Upper lobe of right lung (tissue), 1 donor: ENCODE measurements around the gene DHRS2. TPM values are rescaled to one million over a fixed set of nuclear protein-coding genes. Genes with fewer than 3 reads are reported as not detected.

Experiments used
- ATAC-seq: fragments of 200-7000 bp; cut with Tn5 transposase; one replicate; pipeline ENCODE4 v1.9.1; 2020; ENCODE audit warnings: mild to moderate bottlenecking, moderate library complexity
- DNase-seq: peaks from one replicate; pipeline ENCODE4 v3.0.0-alpha.2; 2020
- H3K27ac ChIP-seq: fragments of 200-600 bp; one replicate; pipeline ENCODE4 v1.8.0; 2022
- H3K27me3 ChIP-seq: fragments of 200-600 bp; one replicate; pipeline ENCODE4 v1.8.0; 2022; ENCODE audit warnings: mild to moderate bottlenecking
- H3K36me3 ChIP-seq: fragments of 200-600 bp; one replicate; pipeline ENCODE4 v1.8.0; 2022
- H3K4me1 ChIP-seq: fragments of 200-600 bp; one replicate; pipeline ENCODE4 v1.8.0; 2022
- H3K4me3 ChIP-seq: fragments of 200-600 bp; one replicate; pipeline ENCODE4 v1.8.0; 2022; ENCODE audit warnings: mild to moderate bottlenecking
- H3K9me3 ChIP-seq: fragments of 200-600 bp; one replicate; pipeline ENCODE4 v1.8.0; 2022
- CTCF ChIP-seq: fragments of 200-600 bp; IDR thresholded peaks from one replicate; pipeline ENCODE4 v1.8.0; 2022; ENCODE audit warnings: antibody characterized with exemption
- intact Hi-C: fragments of 100-400 bp; cut with DNase I; formaldehyde crosslinking; loops from one replicate; pipeline ENCODE4 v1.11.0; 2022
- total RNA-seq: library from RNA; stranded (reverse); fragmentation: NEBNext Ultra II Directional; extraction: Animal tissue kit (Norgen Biotek cat#: 25700); gene quantifications from one replicate; pipeline ENCODE4 v1.2.1, GENCODE V29; 2021
- donor health status: DM: no; HTN: yes; CAD: no; lungs with severe emphysema.

Gene DHRS2
- total RNA-seq, 1 donor from 2014 or later: 0.61 TPM

- no peak for TF ChIP-seq CTCF
- intact Hi-C loops: no loop called here
- H3K27ac ChIP-seq: no peak overlapping the region
- no peaks in the 10 kb centered on the region for H3K36me3 ChIP-seq
- no peak overlapping the region for H3K4me3 ChIP-seq
- H3K9me3 ChIP-seq: no peaks in the 10 kb centered on the region
- DNase-seq: no peak
- H3K27me3 ChIP-seq: no peaks in the 10 kb centered on the region
- no peak for ATAC-seq
- H3K4me1 ChIP-seq: no peaks in the 10 kb centered on the region
Measured at GRCh38 chr14:23653051-23653450, 16.9 kb downstream of the DHRS2 start.

GRCh38 chr14:23654231-23654630 is 18.1 kb downstream of the DHRS2 start:
- Histone ChIP-seq H3K4me3 (no peak overlapping the region), H3K4me1 (no peaks in the 10 kb centered on the region), H3K27ac (no peak overlapping the region), H3K27me3 (no peaks in the 10 kb centered on the region), H3K36me3 (no peaks in the 10 kb centered on the region), H3K9me3 (no peaks in the 10 kb centered on the region)
- intact Hi-C loops: no loop called here
- ATAC-seq: no peak
- no peak for DNase-seq
- TF ChIP-seq CTCF: no peak

- H3K4me3 ChIP-seq: no peak overlapping the region
- DNase-seq: no peak
Measured at GRCh38 chr14:23657959-23658470, 21.9 kb downstream of the DHRS2 start.

GRCh38 chr14:23660290-23661226 is 24.4 kb downstream of the DHRS2 start:
- TF ChIP-seq CTCF: no peak
- no peak overlapping the region for H3K4me3 ChIP-seq
- no peaks in the 10 kb centered on the region for H3K27me3 ChIP-seq
- peak; percentile 61 for ATAC-seq
- H3K4me1 ChIP-seq: no peaks in the 10 kb centered on the region
- intact Hi-C loops: no loop called here
- no peaks in the 10 kb centered on the region for H3K36me3 ChIP-seq
- DNase-seq: no peak
- H3K27ac ChIP-seq: no peak overlapping the region
- no peaks in the 10 kb centered on the region for H3K9me3 ChIP-seq

More at GRCh38 chr14:23657959-23658470, 21.9 kb downstream of the DHRS2 start:
- Histone ChIP-seq H3K9me3 (no peaks in the 10 kb centered on the region), H3K36me3 (no peaks in the 10 kb centered on the region), H3K4me1 (no peaks in the 10 kb centered on the region), H3K27ac (no peak overlapping the region), H3K27me3 (no peaks in the 10 kb centered on the region)
- intact Hi-C loops: no loop called here
- no peak for ATAC-seq
- no peak for TF ChIP-seq CTCF

GRCh38 chr14:23661542-23661941 is 25.4 kb downstream of the DHRS2 start:
- intact Hi-C loops: no loop called here
- Histone ChIP-seq H3K27ac (no peak overlapping the region), H3K4me1 (no peaks in the 10 kb centered on the region), H3K4me3 (no peak overlapping the region), H3K9me3 (no peaks in the 10 kb centered on the region), H3K36me3 (no peaks in the 10 kb centered on the region), H3K27me3 (no peaks in the 10 kb centered on the region)
- TF ChIP-seq CTCF: no peak
- ATAC-seq: no peak
- no peak for DNase-seq
